HEK293 (cell line): ENCODE data around the gene TRMT1.
A peak's percentile ranks its signal among the peaks of the same experiment; 100 is the strongest.
"Not testable (repeated sequence)": the region's sequence is repeated elsewhere in the genome, so short reads cannot be mapped to it uniquely, and the experiment has no call there.

Experiments
- CTCF ChIA-PET: fragments of 350-600 bp; formaldehyde crosslinking; extraction: SDS; loops from one replicate; lab custom pipeline; 2021; ENCODE audit warnings: antibody characterized with exemption; lab: Yijun Ruan, JAX
- POLR2A ChIA-PET: fragments of 300-600 bp; formaldehyde crosslinking; extraction: SDS; loops from one replicate; lab custom pipeline; 2020; ENCODE audit warnings: antibody characterized with exemption, inconsistent platforms; lab: Yijun Ruan, JAX
- H3K27ac ChIP-seq: fragments of 200-500 bp; sonication (Bioruptor generic); 2 replicates; pipeline ENCODE4 v1.5.1; 2014; ENCODE audit warnings: low read depth, low read length, control low read depth, inconsistent platforms; ENCODE audit errors: extremely low read depth
- H3K36me3 ChIP-seq, 2 experiments: fragments of 200-500 bp in 1 of 2; sonication (Bioruptor generic) in 1 of 2; 1 replicate in 1 of 2; 2 replicates in 1 of 2; pipeline ENCODE4 v1.5.1; 2014 to 2017; ENCODE audit warnings: inconsistent platforms in 2 of 2, low read length in 2 of 2; ENCODE audit not compliant: control insufficient read depth in 2 of 2, insufficient read depth in 1 of 2
- H3K4me1 ChIP-seq: fragments of 200-500 bp; sonication (Bioruptor generic); 2 replicates; pipeline ENCODE4 v1.5.1; 2014; ENCODE audit warnings: mild to moderate bottlenecking, low read length, inconsistent platforms; ENCODE audit not compliant: control insufficient read depth, insufficient read depth
- H3K4me3 ChIP-seq: 2 replicates; pipeline ENCODE4 v1.5.1; 2011; ENCODE audit warnings: low read depth, mild to moderate bottlenecking, control low read depth, low read length, moderate library complexity
- H3K9me3 ChIP-seq: fragments of 200-500 bp; sonication (Bioruptor generic); 2 replicates; pipeline ENCODE4 v1.5.1; 2014; ENCODE audit warnings: low read depth, low read length, inconsistent platforms; ENCODE audit not compliant: control insufficient read depth, insufficient read depth
- ELK4 ChIP-seq: IDR thresholded peaks from 2 replicates; pipeline ENCODE4 v1.6.1; 2011; ENCODE audit warnings: mild to moderate bottlenecking, low read depth, low read length, borderline replicate concordance
- HIC1 ChIP-seq: fragments of 450-650 bp; formaldehyde crosslinking; IDR thresholded peaks from 2 replicates; pipeline ENCODE4 v1.5.1; 2016; ENCODE audit warnings: missing biosample characterization, missing genetic modification characterization
- KLF8 ChIP-seq: fragments of 450-650 bp; formaldehyde crosslinking; IDR thresholded peaks from 2 replicates; pipeline ENCODE4 v1.5.1; 2016; ENCODE audit warnings: missing biosample characterization, missing genetic modification characterization
- TRIM28 ChIP-seq: IDR thresholded peaks from 2 replicates; pipeline ENCODE4 v1.6.1; 2011; ENCODE audit warnings: low read length, control low read depth, borderline replicate concordance
- ZBTB17 ChIP-seq: fragments of 450-650 bp; formaldehyde crosslinking; IDR thresholded peaks from 2 replicates; pipeline ENCODE4 v1.5.1; 2016; ENCODE audit warnings: missing biosample characterization, missing genetic modification characterization
- ZBTB20 ChIP-seq: fragments of 450-650 bp; formaldehyde crosslinking; IDR thresholded peaks from 2 replicates; pipeline ENCODE4 v1.5.1; 2016; ENCODE audit warnings: missing biosample characterization, missing genetic modification characterization
- ZBTB26 ChIP-seq: fragments of 450-650 bp; formaldehyde crosslinking; optimal IDR thresholded peaks from 2 replicates; pipeline ENCODE3; 2016; ENCODE audit warnings: missing biosample characterization, mild to moderate bottlenecking, missing genetic modification characterization
- ZBTB8A ChIP-seq: fragments of 450-650 bp; formaldehyde crosslinking; IDR thresholded peaks from 2 replicates; pipeline ENCODE4 v1.5.1; 2016; ENCODE audit warnings: missing biosample characterization, missing genetic modification characterization
- ZIC2 ChIP-seq: fragments of 450-650 bp; formaldehyde crosslinking; IDR thresholded peaks from 2 replicates; pipeline ENCODE4 v1.5.1; 2016; ENCODE audit warnings: missing biosample characterization, missing genetic modification characterization
- ZNF112 ChIP-seq: fragments of 450-650 bp; formaldehyde crosslinking; IDR thresholded peaks from 2 replicates; pipeline ENCODE4 v1.5.0; 2017; ENCODE audit warnings: missing biosample characterization, missing genetic modification characterization
- ZNF121 ChIP-seq: fragments of 450-650 bp; formaldehyde crosslinking; IDR thresholded peaks from 2 replicates; pipeline ENCODE4 v1.5.1; 2016; ENCODE audit warnings: missing biosample characterization, missing genetic modification characterization
- ZNF133 ChIP-seq: fragments of 450-650 bp; formaldehyde crosslinking; IDR thresholded peaks from 2 replicates; pipeline ENCODE4 v1.5.1; 2016; ENCODE audit warnings: missing biosample characterization, missing genetic modification characterization
- ZNF138 ChIP-seq: fragments of 450-650 bp; formaldehyde crosslinking; IDR thresholded peaks from 2 replicates; pipeline ENCODE4 v1.5.1; 2016; ENCODE audit warnings: missing biosample characterization, missing genetic modification characterization, borderline replicate concordance
- ZNF23 ChIP-seq: fragments of 450-650 bp; formaldehyde crosslinking; IDR thresholded peaks from 2 replicates; pipeline ENCODE4 v1.5.1; 2016; ENCODE audit warnings: missing biosample characterization, missing genetic modification characterization, borderline replicate concordance
- ZNF248 ChIP-seq: fragments of 450-650 bp; formaldehyde crosslinking; IDR thresholded peaks from 2 replicates; pipeline ENCODE4 v1.5.1; 2017; ENCODE audit warnings: missing biosample characterization, missing genetic modification characterization
- ZNF362 ChIP-seq: fragments of 450-650 bp; formaldehyde crosslinking; IDR thresholded peaks from 2 replicates; pipeline ENCODE4 v1.5.1; 2016; ENCODE audit warnings: missing biosample characterization, missing genetic modification characterization
- ZNF37A ChIP-seq: fragments of 450-650 bp; IDR thresholded peaks from 2 replicates; pipeline ENCODE4 v1.5.1; 2018; ENCODE audit warnings: missing biosample characterization, missing genetic modification characterization
- ZNF391 ChIP-seq: fragments of 450-650 bp; formaldehyde crosslinking; IDR thresholded peaks from 2 replicates; pipeline ENCODE4 v1.5.1; 2016; ENCODE audit warnings: low read depth, missing biosample characterization, missing genetic modification characterization, borderline replicate concordance
- ZNF488 ChIP-seq: fragments of 450-650 bp; formaldehyde crosslinking; IDR thresholded peaks from 2 replicates; pipeline ENCODE4 v1.5.1; 2016; ENCODE audit warnings: missing biosample characterization, missing genetic modification characterization
- ZNF549 ChIP-seq: fragments of 450-650 bp; IDR thresholded peaks from 2 replicates; pipeline ENCODE4 v1.5.1; 2018; ENCODE audit warnings: missing biosample characterization, missing genetic modification characterization, mild to moderate bottlenecking, inconsistent platforms, moderate library complexity
- ZNF571 ChIP-seq: fragments of 450-650 bp; formaldehyde crosslinking; IDR thresholded peaks from 2 replicates; pipeline ENCODE4 v1.5.0; 2017; ENCODE audit warnings: missing biosample characterization, missing genetic modification characterization
- ZNF658 ChIP-seq: fragments of 450-650 bp; formaldehyde crosslinking; IDR thresholded peaks from 2 replicates; pipeline ENCODE4; 2016; ENCODE audit warnings: missing biosample characterization, missing genetic modification characterization
- ZNF792 ChIP-seq: fragments of 450-650 bp; formaldehyde crosslinking; IDR thresholded peaks from 2 replicates; pipeline ENCODE4 v1.5.1; 2016; ENCODE audit warnings: missing biosample characterization, missing genetic modification characterization

The TRMT1 gene

GRCh38 chr19:13116282-13117175, at the start of gene TRMT1 (continued):
- no peak for TF ChIP-seq ZNF488
- no peak for TF ChIP-seq ZNF571 (tag by site-specific recombination)

GRCh38 chr19:13166151-13166550, 49.6 kb upstream of the TRMT1 start:
- POLR2A ChIA-PET, result interaction anchor here (5.9 to 6.3 kb wide), 2 partner anchors 11 to 14 kb away, joined by 60 to 89 read pairs; no protein-coding TSS in a partner anchor
- not testable (repeated sequence) for H3K9me3 ChIP-seq, H3K27ac ChIP-seq, H3K4me3 ChIP-seq, H3K36me3 ChIP-seq
- peaks cover 17% of the 10 kb centered on the region for H3K4me1 ChIP-seq
- CTCF ChIA-PET, result interaction anchor here (0.7 to 1.1 kb wide), 2 partner anchors 29 to 34 kb away, joined by 3 to 4 read pairs; no protein-coding TSS in a partner anchor
- 0 out of 2 replicates have a peak, but pooled peaks have one; percentile 15 for TF ChIP-seq ZNF121 (tag by site-specific recombination)

- Histone ChIP-seq H3K27ac (peak overlapping the region; percentile 72), H3K36me3 (no peaks in the 10 kb centered on the region), H3K4me3 (no peak overlapping the region), H3K4me1 (peaks cover 17% of the 10 kb centered on the region), H3K9me3 (no peaks in the 10 kb centered on the region)
- CTCF ChIA-PET, result interaction anchor here (1.0 to 1.1 kb wide), 2 partner anchors 28 to 29 kb away, joined by 3 to 4 read pairs; no protein-coding TSS in a partner anchor
- POLR2A ChIA-PET, result interaction anchor here (0.7 to 6.3 kb wide), 5 partner anchors 10 to 341 kb away, joined by 3 to 89 read pairs (median 17); partner anchors contain the start of gene CACNA1A
- TF ChIP-seq ZNF121 (tag by site-specific recombination) (peak; percentile 77), ZNF391 (tag by site-specific recombination) (no peak), ZBTB8A (tag by site-specific recombination) (peak; percentile 28; the same call in 1 of the 2 replicates), ZNF112 (no peak), ZNF571 (tag by site-specific recombination) (no peak), ZNF362 (no peak), ZNF658 (tag by site-specific recombination) (no peak), ZNF37A (no peak), ZNF133 (tag by site-specific recombination) (no peak), ELK4 (no peak), ZBTB26 (tag by site-specific recombination) (no peak), KLF8 (tag by site-specific recombination) (no peak), ZIC2 (tag by site-specific recombination) (peak; percentile 65), ZNF248 (no peak), ZNF23 (tag by site-specific recombination) (no peak), ZBTB20 (tag by site-specific recombination) (no peak), TRIM28 (no peak), ZNF138 (tag by site-specific recombination) (no peak), HIC1 (no peak), ZBTB17 (tag by site-specific recombination) (no peak), ZNF549 (tag by site-specific recombination) (no peak), ZNF792 (tag by site-specific recombination) (no peak)
Observed at GRCh38 chr19:13165162-13165997, 48.8 kb upstream of the TRMT1 start.
